Liver (tissue), 9 donors: Measurements from ENCODE around the gene ILF3. TPM values are rescaled to one million over a fixed set of nuclear protein-coding genes. Genes with fewer than 3 reads are reported as not detected.

Experiments
- DNase-seq: peaks from one replicate; pipeline ENCODE4 v3.0.0-alpha.2; 2017; ENCODE audit warnings: low spot score
- H3K27ac ChIP-seq, 2 donors: one replicate each; pipeline ENCODE4 v1.7.0; 2013; ENCODE audit warnings: inconsistent platforms in 2 of 2, low read length in 2 of 2, control low read depth in 1 of 2, low read depth in 1 of 2, mild to moderate bottlenecking in 1 of 2
- H3K27me3 ChIP-seq, 4 donors: one replicate each; pipeline versions ENCODE4 v1.6.1 to v1.7.0; 2013; ENCODE audit warnings: low read length in 3 of 4, inconsistent platforms in 1 of 4, mild to moderate bottlenecking in 1 of 4, moderate library complexity in 1 of 4; ENCODE audit not compliant: control insufficient read depth in 4 of 4, insufficient read depth in 4 of 4
- H3K36me3 ChIP-seq, 4 donors: one replicate each; pipeline versions ENCODE4 v1.6.1 to v1.7.0; 2013; ENCODE audit warnings: low read length in 3 of 4, mild to moderate bottlenecking in 3 of 4, low read depth in 1 of 4, moderate library complexity in 1 of 4; ENCODE audit not compliant: control insufficient read depth in 4 of 4, insufficient read depth in 3 of 4
- H3K4me1 ChIP-seq, 4 donors: one replicate each; pipeline versions ENCODE4 v1.6.1 to v1.7.0; 2013; ENCODE audit warnings: low read length in 3 of 4, mild to moderate bottlenecking in 3 of 4, moderate library complexity in 1 of 4; ENCODE audit not compliant: control insufficient read depth in 4 of 4, insufficient read depth in 4 of 4
- H3K4me3 ChIP-seq, 3 donors: one replicate each; pipeline versions ENCODE4 v1.6.1 to v1.7.0; 2013; ENCODE audit warnings: low read length in 3 of 3, control low read depth in 1 of 3, low read depth in 1 of 3, mild to moderate bottlenecking in 1 of 3
- H3K9ac ChIP-seq, 2 donors: one replicate each; pipeline ENCODE4 v1.7.0; 2013; ENCODE audit warnings: low read length in 2 of 2, mild to moderate bottlenecking in 2 of 2, moderate library complexity in 2 of 2, control low read depth in 1 of 2, low read depth in 1 of 2
- H3K9me3 ChIP-seq, 4 donors: one replicate each; pipeline versions ENCODE4 v1.6.1 to v1.7.0; 2013; ENCODE audit warnings: low read length in 3 of 4; ENCODE audit not compliant: control insufficient read depth in 4 of 4
- ATF3 ChIP-seq: IDR thresholded peaks from 2 replicates; pipeline ENCODE4 v1.6.1; 2016; ENCODE audit warnings: antibody characterized with exemption
- CTCF ChIP-seq: fragments of 150-350 bp; IDR thresholded peaks from 2 replicates; pipeline ENCODE4 v1.5.1; 2017; ENCODE audit warnings: improper control_type of control experiment, low read depth, low read length; ENCODE audit not compliant: missing input control
- EGR1 ChIP-seq, 2 donors: IDR thresholded peaks; 2 replicates each; pipeline ENCODE4 v1.6.1; 2016 to 2018; ENCODE audit warnings: antibody characterized with exemption in 2 of 2, low read depth in 2 of 2
- FOXA1 ChIP-seq: IDR thresholded peaks from 2 replicates; pipeline ENCODE4 v1.6.1; 2016; ENCODE audit warnings: antibody characterized with exemption
- GABPA ChIP-seq, 2 donors: IDR thresholded peaks in 1 of 2; conservative IDR thresholded peaks in 1 of 2; 2 replicates each; pipeline ENCODE4 v1.6.1; 2016; ENCODE audit warnings: antibody characterized with exemption in 2 of 2, mild to moderate bottlenecking in 1 of 2, moderate library complexity in 1 of 2
- HNF4A ChIP-seq, 2 donors: conservative IDR thresholded peaks; 2 replicates each; pipeline ENCODE4 v1.6.1; 2016; ENCODE audit warnings: antibody characterized with exemption in 2 of 2, mild to moderate bottlenecking in 2 of 2
- HNF4G ChIP-seq: IDR thresholded peaks from 2 replicates; pipeline ENCODE4 v1.6.1; 2016; ENCODE audit warnings: antibody characterized with exemption
- JUND ChIP-seq, 2 donors: IDR thresholded peaks; 2 replicates each; pipeline ENCODE4 v1.6.1; 2016; ENCODE audit warnings: antibody characterized with exemption in 2 of 2
- MAX ChIP-seq: IDR thresholded peaks from 2 replicates; pipeline ENCODE4 v1.6.1; 2016; ENCODE audit warnings: antibody characterized with exemption
- NR2F2 ChIP-seq: IDR thresholded peaks from 2 replicates; pipeline ENCODE4 v1.6.1; 2016; ENCODE audit warnings: antibody characterized with exemption
- RAD21 ChIP-seq, 2 donors: IDR thresholded peaks; 2 replicates each; pipeline ENCODE4 v1.6.1; 2016; ENCODE audit warnings: antibody characterized with exemption in 2 of 2, mild to moderate bottlenecking in 2 of 2
- REST ChIP-seq: IDR thresholded peaks from 2 replicates; pipeline ENCODE4 v1.6.1; 2016; ENCODE audit warnings: antibody characterized with exemption, mild to moderate bottlenecking
- RXRA ChIP-seq, 2 donors: IDR thresholded peaks; 2 replicates each; pipeline ENCODE4 v1.6.1; 2017 to 2018; ENCODE audit warnings: antibody characterized with exemption in 2 of 2, mild to moderate bottlenecking in 1 of 2
- SP1 ChIP-seq: IDR thresholded peaks from 2 replicates; pipeline ENCODE4 v1.6.1; 2018; ENCODE audit warnings: antibody characterized with exemption, mild to moderate bottlenecking
- YY1 ChIP-seq: IDR thresholded peaks from 2 replicates; pipeline ENCODE4 v1.6.1; 2016; ENCODE audit warnings: antibody characterized with exemption, mild to moderate bottlenecking
- ZBTB33 ChIP-seq: IDR thresholded peaks from 2 replicates; pipeline ENCODE4 v1.6.1; 2016; ENCODE audit warnings: antibody characterized with exemption
- WGBS: extraction: QIAGEN DNeasy Blood & Tissue Kit; methylation state at CpG from one replicate; pipeline ENCODE4 v1.1.7; 2013; 5-methylcytosine and 5-hydroxymethylcytosine counted together
- polyA plus RNA-seq, 2 donors: library from polyadenylated mRNA; stranded (reverse) in 1 of 2; unstranded in 1 of 2; fragments of 200-250 nt in 1 of 2; fragments of >200 nt in 1 of 2; fragmentation: Nextera tagmentation in 1 of 2; extraction: Ambion mirVana in 1 of 2; gene quantifications; one replicate each; pipeline versions ENCODE4 v1.2.1 to v1.2.3, GENCODE V29; 2013 to 2015
- total RNA-seq, 2 donors: library from RNA; depleted of rRNA; stranded (reverse); fragments of >200 nt; gene quantifications; one replicate each; pipeline ENCODE4 v1.2.3, GENCODE V29; 2014
- donor health status: healthy.
- donor health status: healthy.
- donor health status: healthy.
- donor health status: healthy.
- donor health status: healthy.

ILF3 gene
- total and polyA plus RNA-seq, 4 donors = 31.7 to 85.1 (median 42.9) TPM

- Histone ChIP-seq H3K4me1 (peaks cover 0 to 4% (median 2%) of the 10 kb centered on the region in 4 donors), H3K4me3 (no peak overlapping the region), H3K27me3 (no peaks in the 10 kb centered on the region), H3K9me3 (no peaks in the 10 kb centered on the region), H3K27ac (no peak overlapping the region), H3K36me3 (peaks cover 0 to 18% (median 8%) of the 10 kb centered on the region in 4 donors), H3K9ac (no peak overlapping the region)
- TF ChIP-seq HNF4G = no peak
- 80% methylated on average over 5 of the region's 5 CpGs for WGBS
- DNase-seq = no peak
Observed at GRCh38 chr19:10713317-10713716, 59.2 kb downstream of the ILF3 start.

GRCh38 chr19:10717054-10717355 lies 62.9 kb downstream of the ILF3 start:
- Histone ChIP-seq H3K4me1 (peaks cover 2 to 22% (median 16%) of the 10 kb centered on the region in 4 donors), H3K27ac (no peak overlapping the region), H3K36me3 (peaks cover 0 to 11% (median 7%) of the 10 kb centered on the region in 4 donors), H3K9ac (no peak overlapping the region), H3K9me3 (no peaks in the 10 kb centered on the region), H3K4me3 (no peak overlapping the region), H3K27me3 (no peaks in the 10 kb centered on the region)
- TF ChIP-seq HNF4G = no peak
- TF ChIP-seq RAD21 (IDR thresholded peaks at IDR 0.05) = no peak
- no peak for TF ChIP-seq SP1
- no peak for TF ChIP-seq ATF3
- no peak for TF ChIP-seq CTCF
- no peak for TF ChIP-seq HNF4A (conservative IDR thresholded peaks at IDR 0.05)
- WGBS = 24% methylated on average over 12 of the region's 12 CpGs
- DNase-seq = no peak

GRCh38 chr19:10717356-10718204 lies 63.4 kb downstream of the ILF3 start, which contains the start of gene DNM2:
Gene DNM2, plus strand, starts transcription at chr19:10718079. Its CDS starts 164 bp downstream, at chr19:10718243.
- Histone ChIP-seq H3K9ac (peak within 1 kb of the TSS; percentile 39 to 75), H3K27me3 (no peaks in the 10 kb centered on the region), H3K27ac (peak within 1 kb of the TSS; percentile 75 to 92), H3K36me3 (peaks cover 0 to 11% (median 7%) of the 10 kb centered on the region in 4 donors), H3K4me1 (peaks cover 2 to 22% (median 16%) of the 10 kb centered on the region in 4 donors), H3K4me3 (peak within 1 kb of the TSS; percentile 75 to 98 (median 97)), H3K9me3 (no peaks in the 10 kb centered on the region)
- under 1% methylated on average over 57 of the region's 57 CpGs for WGBS
- TF ChIP-seq CTCF (peak; percentile 95), NR2F2 (peak; percentile 48), REST (no peak), YY1 (peak; percentile 83), RAD21 (IDR thresholded peaks at IDR 0.05) (peak; percentile 97 to 99), JUND (IDR thresholded peaks at IDR 0.05) (peak; percentile 23 to 50), MAX (peak; percentile 86), GABPA (IDR thresholded peaks at IDR 0.05 in 1 of 2, conservative IDR thresholded peaks at IDR 0.05 in 1 of 2) (peak; percentile 71 to 92), FOXA1 (no peak), HNF4G (no peak), HNF4A (conservative IDR thresholded peaks at IDR 0.05) (peak in 1 of 2 donors; percentile 58), SP1 (peak; percentile 100), EGR1 (IDR thresholded peaks at IDR 0.05; ENCODE audit: low read depth in 2 of 2) (no peak), RXRA (IDR thresholded peaks at IDR 0.05) (peak; percentile 44 to 59), ZBTB33 (peak; percentile 61)
- DNase-seq = peak; percentile 98
